WTC11 (cell line): ENCODE data around the gene MSH3. TPM values are rescaled to one million over a fixed set of nuclear protein-coding genes. Genes with fewer than 3 reads are reported as not detected.

Experiments used
- ATAC-seq: fragments of 200-7000 bp; cut with Tn5 transposase; 2 replicates; pipeline ENCODE4 v1.10.0; 2021; ENCODE audit warnings: mild to moderate bottlenecking, moderate library complexity
- CTCF ChIA-PET: fragments of 300-600 bp; sonication (Branson Sonifier 250); formaldehyde crosslinking; loops from one replicate; lab custom pipeline; 2021; ENCODE audit warnings: antibody characterized with exemption; lab: Charles Lee
- POLR2A ChIA-PET: fragments of 350-600 bp; sonication (Branson Sonifier 250); formaldehyde crosslinking; loops from one replicate; lab custom pipeline; 2021; ENCODE audit warnings: antibody characterized with exemption; lab: Charles Lee
- DNase-seq: peaks from one replicate; pipeline ENCODE4 v3.0.0; 2021; ENCODE audit warnings: low spot score
- H3K27ac Mint-ChIP-seq: 2 replicates; pipeline ENCODE4 v1.8.0; 2021; ENCODE audit warnings: mixed read lengths
- H3K27me3 Mint-ChIP-seq: 2 replicates; pipeline ENCODE4 v1.8.0; 2021; ENCODE audit warnings: low read depth, mild to moderate bottlenecking, moderate library complexity, mixed read lengths
- H3K36me3 Mint-ChIP-seq: 2 replicates; pipeline ENCODE4 v1.8.0; 2021; ENCODE audit warnings: mixed read lengths
- H3K4me1 Mint-ChIP-seq: 2 replicates; pipeline ENCODE4 v1.8.0; 2022; ENCODE audit warnings: mixed read lengths
- H3K4me3 Mint-ChIP-seq: 2 replicates; pipeline ENCODE4 v1.8.0; 2021; ENCODE audit warnings: mild to moderate bottlenecking, moderate library complexity, mixed read lengths
- H3K9me3 Mint-ChIP-seq: 2 replicates; pipeline ENCODE4 v1.8.0; 2021; ENCODE audit warnings: mixed read lengths
- ELF4 ChIP-seq: sonication (generic); formaldehyde crosslinking; IDR thresholded peaks from 2 replicates; pipeline ENCODE4 v1.8.1; 2022; ENCODE audit warnings: low read depth, mild to moderate bottlenecking, moderate library complexity, missing genetic modification reagents
- ESRRA ChIP-seq: sonication (generic); formaldehyde crosslinking; IDR thresholded peaks from 2 replicates; pipeline ENCODE4 v1.8.1; 2022; ENCODE audit warnings: mild to moderate bottlenecking, missing genetic modification reagents, borderline replicate concordance
- ETV6 ChIP-seq: sonication (generic); formaldehyde crosslinking; IDR thresholded peaks from 2 replicates; pipeline ENCODE4 v1.8.1; 2022; ENCODE audit warnings: mild to moderate bottlenecking, missing genetic modification reagents
- FOXK1 ChIP-seq: sonication (generic); formaldehyde crosslinking; IDR thresholded peaks from 2 replicates; pipeline ENCODE4 v1.8.0; 2022; ENCODE audit warnings: mild to moderate bottlenecking, moderate library complexity, missing genetic modification reagents
- GRHL2 ChIP-seq: fragments of 250-450 bp; sonication (Bioruptor Pico); IDR thresholded peaks from 2 replicates; pipeline ENCODE4 v1.8.0; 2022; ENCODE audit warnings: mild to moderate bottlenecking, moderate library complexity; ENCODE audit not compliant: insufficient replicate concordance, severe bottlenecking
- GTF2I ChIP-seq: fragments of 250-450 bp; sonication (Bioruptor Pico); conservative IDR thresholded peaks from 2 replicates; pipeline ENCODE4 v1.4.0; 2021; ENCODE audit warnings: mild to moderate bottlenecking
- NFATC4 ChIP-seq: fragments of 250-450 bp; sonication (Bioruptor Pico); IDR thresholded peaks from 2 replicates; pipeline ENCODE4 v1.9.0; 2021; ENCODE audit warnings: mild to moderate bottlenecking
- NFE2L1 ChIP-seq: sonication (generic); formaldehyde crosslinking; IDR thresholded peaks from 2 replicates; pipeline ENCODE4 v1.8.1; 2023; ENCODE audit warnings: missing genetic modification reagents
- total RNA-seq: library from RNA; stranded (reverse); gene quantifications from 3 replicates; pipeline ENCODE4 v1.2.3, GENCODE V29; 2021
- TF ChIP-seq, protein P1 (sequence below): sonication (generic); formaldehyde crosslinking; IDR thresholded peaks from 2 replicates; pipeline ENCODE4 v1.8.1; 2022; ENCODE audit warnings: mild to moderate bottlenecking, moderate library complexity, missing genetic modification reagents
- TF ChIP-seq, protein P2 (sequence below): sonication (generic); formaldehyde crosslinking; IDR thresholded peaks from 2 replicates; pipeline ENCODE4 v1.8.1; 2023; ENCODE audit warnings: mild to moderate bottlenecking, missing genetic modification reagents, moderate library complexity
- TF ChIP-seq, protein P3 (sequence below): sonication (generic); formaldehyde crosslinking; IDR thresholded peaks from 2 replicates; pipeline ENCODE4 v1.8.0; 2023; ENCODE audit warnings: missing genetic modification reagents, mild to moderate bottlenecking, borderline replicate concordance
- TF ChIP-seq, protein P4 (sequence below): sonication (generic); formaldehyde crosslinking; IDR thresholded peaks from 2 replicates; pipeline ENCODE4 v1.8.1; 2022; ENCODE audit warnings: mild to moderate bottlenecking, missing genetic modification reagents, moderate library complexity, borderline replicate concordance
- TF ChIP-seq, protein P5 (sequence below): sonication (generic); formaldehyde crosslinking; IDR thresholded peaks from 2 replicates; pipeline ENCODE4 v1.8.0; 2023; ENCODE audit warnings: missing genetic modification reagents

The MSH3 gene
- total RNA-seq, 1 experiment from 2014 or later: 14.6 TPM

DNA sequence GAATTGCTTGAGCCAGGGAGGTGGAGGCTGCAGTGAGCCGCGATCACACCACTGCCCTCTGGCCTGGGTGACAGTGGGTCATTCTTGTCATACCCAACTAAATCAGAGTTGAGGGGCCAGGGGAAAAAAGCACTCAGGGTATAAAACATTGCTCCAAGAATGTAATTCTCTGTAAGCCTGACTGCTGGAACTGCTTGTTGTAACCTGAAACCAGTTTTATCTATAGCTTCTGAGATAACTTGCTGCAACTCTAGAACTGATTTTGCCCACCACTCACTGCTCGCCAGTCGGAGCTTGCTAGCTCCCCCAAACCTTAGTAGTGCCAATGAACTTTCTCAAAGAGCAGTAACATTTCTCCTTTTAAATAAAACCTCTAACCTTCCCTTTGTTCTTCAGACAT, 9.6 kb upstream of the MSH3 start:
- ATAC-seq: no peak
- CTCF ChIA-PET: no interaction called here

DNA sequence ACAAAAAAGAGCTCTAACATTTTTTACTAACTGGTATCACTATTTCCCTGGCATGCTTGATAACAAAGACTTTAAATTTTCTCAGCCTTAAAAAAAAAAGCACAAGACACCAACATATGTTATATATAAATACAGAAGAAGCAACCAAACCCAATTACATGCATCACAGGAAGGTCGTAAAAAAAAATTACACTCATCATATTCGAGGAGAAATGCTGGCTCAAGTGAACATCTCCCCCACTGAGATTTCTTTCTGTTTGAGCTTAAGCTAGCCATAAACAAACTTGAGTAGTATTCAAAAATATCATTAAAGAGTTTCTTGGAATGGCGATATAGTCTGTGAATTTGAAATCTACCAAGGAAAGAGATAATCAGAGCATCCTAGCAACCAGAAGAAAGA, 7.5 kb upstream of the MSH3 start:
- no peak for TF ChIP-seq FOXK1
- no peak for TF ChIP-seq GTF2I (CRISPR knock-in tag)
- TF ChIP-seq, all 79 proteins: peak for 0
- no peak for ATAC-seq
- Mint-ChIP-seq H3K9me3 (peaks cover 7% of the 10 kb centered on the region; the same call in 1 of the 2 replicates), H3K4me1 (no peaks in the 10 kb centered on the region), H3K27me3 (no peaks in the 10 kb centered on the region), H3K36me3 (peaks cover 59% of the 10 kb centered on the region), H3K27ac (no peak overlapping the region), H3K4me3 (no peak overlapping the region)
- CTCF ChIA-PET: interaction anchor here (0.6 kb wide), 1 partner anchor 563 kb away, joined by 3 read pairs; no protein-coding TSS in a partner anchor
- DNase-seq: no peak
- POLR2A ChIA-PET: no interaction called here

More for the DNA sequence above, 9.6 kb upstream of the MSH3 start:
- peaks cover 7% of the 10 kb centered on the region; the same call in 1 of the 2 replicates for H3K9me3 Mint-ChIP-seq
- TF ChIP-seq, protein P1, sequence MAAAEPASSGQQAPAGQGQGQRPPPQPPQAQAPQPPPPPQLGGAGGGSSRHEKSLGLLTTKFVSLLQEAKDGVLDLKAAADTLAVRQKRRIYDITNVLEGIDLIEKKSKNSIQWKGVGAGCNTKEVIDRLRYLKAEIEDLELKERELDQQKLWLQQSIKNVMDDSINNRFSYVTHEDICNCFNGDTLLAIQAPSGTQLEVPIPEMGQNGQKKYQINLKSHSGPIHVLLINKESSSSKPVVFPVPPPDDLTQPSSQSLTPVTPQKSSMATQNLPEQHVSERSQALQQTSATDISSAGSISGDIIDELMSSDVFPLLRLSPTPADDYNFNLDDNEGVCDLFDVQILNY (CRISPR knock-in tag): no peak
- H3K4me3 Mint-ChIP-seq: no peak overlapping the region
- H3K27ac Mint-ChIP-seq: no peak overlapping the region
- DNase-seq: no peak
- POLR2A ChIA-PET: no interaction called here
- H3K27me3 Mint-ChIP-seq: no peaks in the 10 kb centered on the region
- no peaks in the 10 kb centered on the region for H3K4me1 Mint-ChIP-seq
- peaks cover 77% of the 10 kb centered on the region for H3K36me3 Mint-ChIP-seq

DNA sequence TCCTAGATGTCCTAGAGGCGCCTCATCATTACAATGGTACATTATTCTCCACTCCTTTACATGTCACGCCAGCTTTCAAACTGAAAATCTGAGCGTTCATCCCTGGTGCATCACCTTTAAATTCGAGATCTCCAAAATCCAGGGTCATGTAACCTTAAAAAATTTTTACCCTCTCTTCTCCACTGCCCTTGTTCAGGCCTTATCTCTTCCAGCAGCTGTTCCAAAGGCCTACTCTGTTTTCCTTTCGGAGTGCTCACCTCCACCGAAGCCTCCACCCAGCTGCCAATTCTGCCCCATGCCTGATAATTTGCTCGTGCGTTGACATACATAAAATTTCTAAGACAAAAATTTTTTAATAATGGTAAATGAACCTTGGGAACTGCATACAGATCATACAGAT, 950 bp upstream of the MSH3 start:
- Mint-ChIP-seq H3K4me3 (peak overlapping the region; percentile 91), H3K9me3 (no peaks in the 10 kb centered on the region), H3K27me3 (no peaks in the 10 kb centered on the region), H3K27ac (no peak overlapping the region; the same call in 1 of the 2 replicates), H3K4me1 (peaks cover 26% of the 10 kb centered on the region), H3K36me3 (peaks cover 24% of the 10 kb centered on the region)
- ATAC-seq: no peak
- ChIA-PET POLR2A (interaction anchor here (0.6 kb wide), 1 partner anchor 14 kb away, joined by 3 read pairs; no protein-coding TSS in a partner anchor), CTCF (interaction anchor here (0.9 to 1.7 kb wide), 3 partner anchors 19 to 307 kb away, joined by 3 to 7 read pairs (median 3); no protein-coding TSS in a partner anchor)
- TF ChIP-seq ESRRA (CRISPR knock-in tag) (no peak), ELF4 (CRISPR knock-in tag) (no peak), NFATC4 (no peak)
- TF ChIP-seq, protein P2, sequence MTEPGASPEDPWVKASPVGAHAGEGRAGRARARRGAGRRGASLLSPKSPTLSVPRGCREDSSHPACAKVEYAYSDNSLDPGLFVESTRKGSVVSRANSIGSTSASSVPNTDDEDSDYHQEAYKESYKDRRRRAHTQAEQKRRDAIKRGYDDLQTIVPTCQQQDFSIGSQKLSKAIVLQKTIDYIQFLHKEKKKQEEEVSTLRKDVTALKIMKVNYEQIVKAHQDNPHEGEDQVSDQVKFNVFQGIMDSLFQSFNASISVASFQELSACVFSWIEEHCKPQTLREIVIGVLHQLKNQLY: no peak
- DNase-seq: no peak

DNA sequence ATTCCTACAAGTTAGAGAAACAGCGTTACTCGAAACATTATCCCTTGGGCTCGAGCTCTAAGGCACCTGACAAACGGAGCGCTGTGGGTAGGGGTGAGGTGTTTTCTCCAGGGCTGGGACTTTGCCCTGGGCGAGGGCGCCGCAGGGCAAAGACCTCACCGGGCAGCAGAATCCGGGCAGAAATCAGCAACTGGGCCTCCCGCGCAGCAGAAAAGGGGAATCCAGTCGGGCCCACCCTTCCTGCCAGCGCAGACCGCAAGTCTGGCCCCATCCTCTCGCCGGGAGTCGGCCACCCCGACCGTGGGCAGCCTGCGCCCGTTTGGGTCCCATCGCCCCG, 430 bp upstream of the MSH3 start:
- Mint-ChIP-seq H3K4me3 (peak overlapping the region; percentile 91), H3K4me1 (peaks cover 26% of the 10 kb centered on the region), H3K9me3 (no peaks in the 10 kb centered on the region), H3K27ac (no peak overlapping the region), H3K36me3 (peaks cover 23% of the 10 kb centered on the region), H3K27me3 (no peaks in the 10 kb centered on the region)
- ChIA-PET CTCF (interaction anchor here (0.9 to 1.7 kb wide), 4 partner anchors 18 to 308 kb away, joined by 3 to 7 read pairs (median 3); no protein-coding TSS in a partner anchor), POLR2A (interaction anchor here (0.6 to 1.6 kb wide), 2 partner anchors 14 to 165 kb away, joined by 3 read pairs; no protein-coding TSS in a partner anchor)
- TF ChIP-seq, protein P3, sequence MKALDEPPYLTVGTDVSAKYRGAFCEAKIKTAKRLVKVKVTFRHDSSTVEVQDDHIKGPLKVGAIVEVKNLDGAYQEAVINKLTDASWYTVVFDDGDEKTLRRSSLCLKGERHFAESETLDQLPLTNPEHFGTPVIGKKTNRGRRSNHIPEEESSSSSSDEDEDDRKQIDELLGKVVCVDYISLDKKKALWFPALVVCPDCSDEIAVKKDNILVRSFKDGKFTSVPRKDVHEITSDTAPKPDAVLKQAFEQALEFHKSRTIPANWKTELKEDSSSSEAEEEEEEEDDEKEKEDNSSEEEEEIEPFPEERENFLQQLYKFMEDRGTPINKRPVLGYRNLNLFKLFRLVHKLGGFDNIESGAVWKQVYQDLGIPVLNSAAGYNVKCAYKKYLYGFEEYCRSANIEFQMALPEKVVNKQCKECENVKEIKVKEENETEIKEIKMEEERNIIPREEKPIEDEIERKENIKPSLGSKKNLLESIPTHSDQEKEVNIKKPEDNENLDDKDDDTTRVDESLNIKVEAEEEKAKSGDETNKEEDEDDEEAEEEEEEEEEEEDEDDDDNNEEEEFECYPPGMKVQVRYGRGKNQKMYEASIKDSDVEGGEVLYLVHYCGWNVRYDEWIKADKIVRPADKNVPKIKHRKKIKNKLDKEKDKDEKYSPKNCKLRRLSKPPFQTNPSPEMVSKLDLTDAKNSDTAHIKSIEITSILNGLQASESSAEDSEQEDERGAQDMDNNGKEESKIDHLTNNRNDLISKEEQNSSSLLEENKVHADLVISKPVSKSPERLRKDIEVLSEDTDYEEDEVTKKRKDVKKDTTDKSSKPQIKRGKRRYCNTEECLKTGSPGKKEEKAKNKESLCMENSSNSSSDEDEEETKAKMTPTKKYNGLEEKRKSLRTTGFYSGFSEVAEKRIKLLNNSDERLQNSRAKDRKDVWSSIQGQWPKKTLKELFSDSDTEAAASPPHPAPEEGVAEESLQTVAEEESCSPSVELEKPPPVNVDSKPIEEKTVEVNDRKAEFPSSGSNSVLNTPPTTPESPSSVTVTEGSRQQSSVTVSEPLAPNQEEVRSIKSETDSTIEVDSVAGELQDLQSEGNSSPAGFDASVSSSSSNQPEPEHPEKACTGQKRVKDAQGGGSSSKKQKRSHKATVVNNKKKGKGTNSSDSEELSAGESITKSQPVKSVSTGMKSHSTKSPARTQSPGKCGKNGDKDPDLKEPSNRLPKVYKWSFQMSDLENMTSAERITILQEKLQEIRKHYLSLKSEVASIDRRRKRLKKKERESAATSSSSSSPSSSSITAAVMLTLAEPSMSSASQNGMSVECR (CRISPR knock-in tag): 0 out of 2 replicates have a peak, but pooled peaks have one; percentile 74
- peak; percentile 33; the same call in 1 of the 2 replicates for TF ChIP-seq NFE2L1 (CRISPR knock-in tag)
- TF ChIP-seq, protein P4, sequence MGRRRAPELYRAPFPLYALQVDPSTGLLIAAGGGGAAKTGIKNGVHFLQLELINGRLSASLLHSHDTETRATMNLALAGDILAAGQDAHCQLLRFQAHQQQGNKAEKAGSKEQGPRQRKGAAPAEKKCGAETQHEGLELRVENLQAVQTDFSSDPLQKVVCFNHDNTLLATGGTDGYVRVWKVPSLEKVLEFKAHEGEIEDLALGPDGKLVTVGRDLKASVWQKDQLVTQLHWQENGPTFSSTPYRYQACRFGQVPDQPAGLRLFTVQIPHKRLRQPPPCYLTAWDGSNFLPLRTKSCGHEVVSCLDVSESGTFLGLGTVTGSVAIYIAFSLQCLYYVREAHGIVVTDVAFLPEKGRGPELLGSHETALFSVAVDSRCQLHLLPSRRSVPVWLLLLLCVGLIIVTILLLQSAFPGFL (CRISPR knock-in tag): no peak
- TF ChIP-seq GTF2I (CRISPR knock-in tag): no peak
- no peak for TF ChIP-seq ETV6
- TF ChIP-seq GRHL2: no peak
- TF ChIP-seq, protein P5, sequence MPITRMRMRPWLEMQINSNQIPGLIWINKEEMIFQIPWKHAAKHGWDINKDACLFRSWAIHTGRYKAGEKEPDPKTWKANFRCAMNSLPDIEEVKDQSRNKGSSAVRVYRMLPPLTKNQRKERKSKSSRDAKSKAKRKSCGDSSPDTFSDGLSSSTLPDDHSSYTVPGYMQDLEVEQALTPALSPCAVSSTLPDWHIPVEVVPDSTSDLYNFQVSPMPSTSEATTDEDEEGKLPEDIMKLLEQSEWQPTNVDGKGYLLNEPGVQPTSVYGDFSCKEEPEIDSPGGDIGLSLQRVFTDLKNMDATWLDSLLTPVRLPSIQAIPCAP (CRISPR knock-in tag): no peak
- DNase-seq (no peak), ATAC-seq (no peak)
